K562 (cell line): ENCODE data around the gene HDLBP.
A peak's percentile ranks its signal among the peaks of the same experiment; 100 is the strongest.

ENCODE experiments used
- BRD9 ChIP-seq: fragments of 450-650 bp; IDR thresholded peaks from 2 replicates; pipeline ENCODE4 v1.6.1; 2018; ENCODE audit warnings: low read depth; ENCODE audit not compliant: partially characterized antibody
- CREM ChIP-seq: IDR thresholded peaks from 2 replicates; pipeline ENCODE4 v1.6.1; 2014; ENCODE audit warnings: antibody characterized with exemption, low read depth
- MAZ ChIP-seq, 2 experiments: fragments of 450-650 bp in 1 of 2; sonication (generic) in 1 of 2; formaldehyde crosslinking; IDR thresholded peaks in 1 of 2; conservative IDR thresholded peaks in 1 of 2; 2 replicates each; pipeline versions ENCODE4 v1.4.0 to v1.5.0; 2020; ENCODE audit warnings: mild to moderate bottlenecking in 1 of 2, missing genetic modification reagents in 1 of 2
- NR3C1 ChIP-seq: sonication (generic); formaldehyde crosslinking; IDR thresholded peaks from 2 replicates; pipeline ENCODE4 v1.8.1; 2022; ENCODE audit warnings: missing genetic modification reagents
- POLR2A ChIP-seq: fragments of 450-650 bp; conservative IDR thresholded peaks from 2 replicates; pipeline ENCODE4 v1.6.1; 2016
- TAF7 ChIP-seq: fragments of 450-650 bp; IDR thresholded peaks from 2 replicates; pipeline ENCODE4 v1.6.1; 2016; ENCODE audit warnings: missing genetic modification characterization, missing compliant biosample characterization
- TF ChIP-seq, protein P1 (sequence below), 3 experiments: IDR thresholded peaks in 2 of 3; conservative IDR thresholded peaks in 1 of 3; 2 replicates each; pipeline ENCODE4 v1.5.1; 2011 to 2012; ENCODE audit warnings: low read length in 3 of 3, mild to moderate bottlenecking in 3 of 3, control low read depth in 2 of 3, improper control_type of control experiment in 1 of 3, inconsistent platforms in 1 of 3, low read depth in 1 of 3, mixed read lengths in 1 of 3, moderate library complexity in 1 of 3; ENCODE audit not compliant: insufficient read depth in 2 of 3
- TF ChIP-seq, protein P2 (sequence below): fragments of 450-650 bp; conservative IDR thresholded peaks from 2 replicates; pipeline ENCODE4 v1.6.1; 2016; ENCODE audit warnings: missing genetic modification characterization, low read depth, mild to moderate bottlenecking, control low read depth, missing compliant biosample characterization
- TF ChIP-seq, protein P3 (sequence below): sonication (generic); formaldehyde crosslinking; IDR thresholded peaks from 2 replicates; pipeline ENCODE4 v1.8.1; 2023; ENCODE audit warnings: mild to moderate bottlenecking, missing genetic modification reagents
- TF ChIP-seq, protein P4 (sequence below): sonication (generic); formaldehyde crosslinking; IDR thresholded peaks from 2 replicates; pipeline ENCODE4 v1.8.0; 2022; ENCODE audit warnings: mild to moderate bottlenecking, missing genetic modification reagents

DNA sequence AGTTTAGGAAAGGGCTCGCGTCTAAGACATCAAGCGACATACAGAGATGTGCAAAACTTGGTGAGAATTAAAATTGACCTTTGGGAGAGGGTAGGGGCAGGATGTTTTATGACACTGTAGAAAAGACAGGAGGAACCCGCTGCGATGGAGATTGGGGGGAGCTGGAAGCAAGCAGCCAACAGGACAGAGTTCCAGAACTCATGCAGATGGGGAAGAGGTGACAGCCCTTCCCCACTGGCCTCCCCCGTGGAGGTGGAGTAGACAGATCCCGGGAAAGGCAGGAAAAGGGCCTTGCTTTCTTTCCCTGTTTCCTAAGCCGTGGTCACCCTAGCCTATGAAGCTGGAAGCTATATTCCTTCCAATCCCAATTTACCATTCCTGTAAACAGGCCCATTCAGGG lies 87.9 kb downstream of the HDLBP start:
- no peak for TF ChIP-seq NR3C1
- TF ChIP-seq TAF7: no peak
- no peak for TF ChIP-seq BRD9
- TF ChIP-seq, protein P1, sequence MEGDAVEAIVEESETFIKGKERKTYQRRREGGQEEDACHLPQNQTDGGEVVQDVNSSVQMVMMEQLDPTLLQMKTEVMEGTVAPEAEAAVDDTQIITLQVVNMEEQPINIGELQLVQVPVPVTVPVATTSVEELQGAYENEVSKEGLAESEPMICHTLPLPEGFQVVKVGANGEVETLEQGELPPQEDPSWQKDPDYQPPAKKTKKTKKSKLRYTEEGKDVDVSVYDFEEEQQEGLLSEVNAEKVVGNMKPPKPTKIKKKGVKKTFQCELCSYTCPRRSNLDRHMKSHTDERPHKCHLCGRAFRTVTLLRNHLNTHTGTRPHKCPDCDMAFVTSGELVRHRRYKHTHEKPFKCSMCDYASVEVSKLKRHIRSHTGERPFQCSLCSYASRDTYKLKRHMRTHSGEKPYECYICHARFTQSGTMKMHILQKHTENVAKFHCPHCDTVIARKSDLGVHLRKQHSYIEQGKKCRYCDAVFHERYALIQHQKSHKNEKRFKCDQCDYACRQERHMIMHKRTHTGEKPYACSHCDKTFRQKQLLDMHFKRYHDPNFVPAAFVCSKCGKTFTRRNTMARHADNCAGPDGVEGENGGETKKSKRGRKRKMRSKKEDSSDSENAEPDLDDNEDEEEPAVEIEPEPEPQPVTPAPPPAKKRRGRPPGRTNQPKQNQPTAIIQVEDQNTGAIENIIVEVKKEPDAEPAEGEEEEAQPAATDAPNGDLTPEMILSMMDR (IDR thresholded peaks at IDR 0.05 in 2 of 3, conservative IDR thresholded peaks at IDR 0.05 in 1 of 3; ENCODE audit: insufficient read depth in 2 of 3, low read depth in 1 of 3, low read length in 3 of 3): no peak
- TF ChIP-seq, protein P2, sequence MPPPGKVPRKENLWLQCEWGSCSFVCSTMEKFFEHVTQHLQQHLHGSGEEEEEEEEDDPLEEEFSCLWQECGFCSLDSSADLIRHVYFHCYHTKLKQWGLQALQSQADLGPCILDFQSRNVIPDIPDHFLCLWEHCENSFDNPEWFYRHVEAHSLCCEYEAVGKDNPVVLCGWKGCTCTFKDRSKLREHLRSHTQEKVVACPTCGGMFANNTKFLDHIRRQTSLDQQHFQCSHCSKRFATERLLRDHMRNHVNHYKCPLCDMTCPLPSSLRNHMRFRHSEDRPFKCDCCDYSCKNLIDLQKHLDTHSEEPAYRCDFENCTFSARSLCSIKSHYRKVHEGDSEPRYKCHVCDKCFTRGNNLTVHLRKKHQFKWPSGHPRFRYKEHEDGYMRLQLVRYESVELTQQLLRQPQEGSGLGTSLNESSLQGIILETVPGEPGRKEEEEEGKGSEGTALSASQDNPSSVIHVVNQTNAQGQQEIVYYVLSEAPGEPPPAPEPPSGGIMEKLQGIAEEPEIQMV (tag): no peak
- TF ChIP-seq, protein P3, sequence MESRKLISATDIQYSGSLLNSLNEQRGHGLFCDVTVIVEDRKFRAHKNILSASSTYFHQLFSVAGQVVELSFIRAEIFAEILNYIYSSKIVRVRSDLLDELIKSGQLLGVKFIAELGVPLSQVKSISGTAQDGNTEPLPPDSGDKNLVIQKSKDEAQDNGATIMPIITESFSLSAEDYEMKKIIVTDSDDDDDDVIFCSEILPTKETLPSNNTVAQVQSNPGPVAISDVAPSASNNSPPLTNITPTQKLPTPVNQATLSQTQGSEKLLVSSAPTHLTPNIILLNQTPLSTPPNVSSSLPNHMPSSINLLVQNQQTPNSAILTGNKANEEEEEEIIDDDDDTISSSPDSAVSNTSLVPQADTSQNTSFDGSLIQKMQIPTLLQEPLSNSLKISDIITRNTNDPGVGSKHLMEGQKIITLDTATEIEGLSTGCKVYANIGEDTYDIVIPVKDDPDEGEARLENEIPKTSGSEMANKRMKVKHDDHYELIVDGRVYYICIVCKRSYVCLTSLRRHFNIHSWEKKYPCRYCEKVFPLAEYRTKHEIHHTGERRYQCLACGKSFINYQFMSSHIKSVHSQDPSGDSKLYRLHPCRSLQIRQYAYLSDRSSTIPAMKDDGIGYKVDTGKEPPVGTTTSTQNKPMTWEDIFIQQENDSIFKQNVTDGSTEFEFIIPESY: no peak
- TF ChIP-seq POLR2A: 0 out of 2 replicates have a peak, but pooled peaks have one; percentile 28
- TF ChIP-seq CREM: no peak
- no peak for TF ChIP-seq MAZ (CRISPR knock-in tag; conservative IDR thresholded peaks at IDR 0.05 in 1 of 2, IDR thresholded peaks at IDR 0.05 in 1 of 2)
- TF ChIP-seq, protein P4, sequence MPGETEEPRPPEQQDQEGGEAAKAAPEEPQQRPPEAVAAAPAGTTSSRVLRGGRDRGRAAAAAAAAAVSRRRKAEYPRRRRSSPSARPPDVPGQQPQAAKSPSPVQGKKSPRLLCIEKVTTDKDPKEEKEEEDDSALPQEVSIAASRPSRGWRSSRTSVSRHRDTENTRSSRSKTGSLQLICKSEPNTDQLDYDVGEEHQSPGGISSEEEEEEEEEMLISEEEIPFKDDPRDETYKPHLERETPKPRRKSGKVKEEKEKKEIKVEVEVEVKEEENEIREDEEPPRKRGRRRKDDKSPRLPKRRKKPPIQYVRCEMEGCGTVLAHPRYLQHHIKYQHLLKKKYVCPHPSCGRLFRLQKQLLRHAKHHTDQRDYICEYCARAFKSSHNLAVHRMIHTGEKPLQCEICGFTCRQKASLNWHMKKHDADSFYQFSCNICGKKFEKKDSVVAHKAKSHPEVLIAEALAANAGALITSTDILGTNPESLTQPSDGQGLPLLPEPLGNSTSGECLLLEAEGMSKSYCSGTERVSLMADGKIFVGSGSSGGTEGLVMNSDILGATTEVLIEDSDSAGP: no peak
